Loucy (cell line): ENCODE data around the gene GNAL.

ENCODE experiments used
- EZH2phosphoT487 ChIP-seq: fragments of 200-600 bp; IDR thresholded peaks from 2 replicates; pipeline ENCODE4 v1.6.1; 2018; ENCODE audit warnings: antibody characterized with exemption, mild to moderate bottlenecking, moderate library complexity, borderline replicate concordance
- TF ChIP-seq, protein P1 (sequence below): fragments of 200-600 bp; sonication (generic); conservative IDR thresholded peaks from 2 replicates; pipeline ENCODE4 v1.5.1; 2014; ENCODE audit warnings: mild to moderate bottlenecking, antibody characterized with exemption, low read length

DNA sequence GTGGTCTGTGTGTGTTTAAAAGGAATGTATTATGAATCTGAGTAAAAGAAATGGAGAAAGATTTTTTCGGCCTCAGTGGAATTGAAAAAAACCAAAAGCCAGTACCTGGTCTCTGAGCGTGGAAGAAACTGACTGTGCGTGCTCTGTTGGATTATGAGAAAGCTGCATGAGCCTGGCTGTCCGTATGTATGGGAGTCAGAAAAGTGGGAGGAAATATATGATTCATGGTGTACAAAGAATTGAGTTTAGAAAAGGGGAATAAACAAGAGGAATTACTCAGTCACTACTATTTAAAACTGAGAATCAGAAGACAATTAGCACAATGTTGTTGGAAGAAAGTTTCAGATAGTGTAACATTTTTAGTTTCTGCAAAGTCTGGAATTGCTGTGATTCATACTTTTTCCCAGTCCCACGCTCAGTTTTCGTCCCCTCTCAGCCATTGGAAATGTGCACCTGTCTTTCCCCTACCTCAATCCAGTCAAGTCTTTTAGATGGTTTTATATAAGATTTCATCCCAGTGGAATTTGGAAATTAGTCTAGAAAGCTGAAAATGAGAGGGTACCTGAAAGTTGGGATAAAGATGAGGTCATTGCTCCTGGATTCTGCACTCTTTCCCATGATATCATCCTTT lies 95.7 kb downstream of the GNAL start:
- no peak for TF ChIP-seq EZH2phosphoT487
- TF ChIP-seq, protein P1, sequence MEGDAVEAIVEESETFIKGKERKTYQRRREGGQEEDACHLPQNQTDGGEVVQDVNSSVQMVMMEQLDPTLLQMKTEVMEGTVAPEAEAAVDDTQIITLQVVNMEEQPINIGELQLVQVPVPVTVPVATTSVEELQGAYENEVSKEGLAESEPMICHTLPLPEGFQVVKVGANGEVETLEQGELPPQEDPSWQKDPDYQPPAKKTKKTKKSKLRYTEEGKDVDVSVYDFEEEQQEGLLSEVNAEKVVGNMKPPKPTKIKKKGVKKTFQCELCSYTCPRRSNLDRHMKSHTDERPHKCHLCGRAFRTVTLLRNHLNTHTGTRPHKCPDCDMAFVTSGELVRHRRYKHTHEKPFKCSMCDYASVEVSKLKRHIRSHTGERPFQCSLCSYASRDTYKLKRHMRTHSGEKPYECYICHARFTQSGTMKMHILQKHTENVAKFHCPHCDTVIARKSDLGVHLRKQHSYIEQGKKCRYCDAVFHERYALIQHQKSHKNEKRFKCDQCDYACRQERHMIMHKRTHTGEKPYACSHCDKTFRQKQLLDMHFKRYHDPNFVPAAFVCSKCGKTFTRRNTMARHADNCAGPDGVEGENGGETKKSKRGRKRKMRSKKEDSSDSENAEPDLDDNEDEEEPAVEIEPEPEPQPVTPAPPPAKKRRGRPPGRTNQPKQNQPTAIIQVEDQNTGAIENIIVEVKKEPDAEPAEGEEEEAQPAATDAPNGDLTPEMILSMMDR: no peak
